WERI-Rb-1 (cell line): Measurements from ENCODE around the gene ACACA.

Experiments used
- DNase-seq: peaks from one replicate; pipeline ENCODE4 v3.0.0-alpha.2; 2020
- H3K27ac ChIP-seq: fragments of 250-450 bp; sonication (Bioruptor Pico); 2 replicates; pipeline ENCODE4 v1.5.1; 2020; ENCODE audit warnings: mild to moderate bottlenecking, moderate library complexity
- H3K27me3 ChIP-seq: fragments of 250-450 bp; sonication (Bioruptor Pico); 2 replicates; pipeline ENCODE4 v1.5.1; 2021; ENCODE audit warnings: mild to moderate bottlenecking, low read depth, moderate library complexity; ENCODE audit not compliant: insufficient read depth, severe bottlenecking
- H3K36me3 ChIP-seq: fragments of 250-450 bp; sonication (Bioruptor Pico); 2 replicates; pipeline ENCODE4 v1.5.1; 2020; ENCODE audit warnings: mild to moderate bottlenecking, moderate library complexity
- H3K4me3 ChIP-seq: 2 replicates; pipeline ENCODE4 v1.5.1; 2011; ENCODE audit warnings: low read depth, mild to moderate bottlenecking, control low read depth, low read length
- H3K9me3 ChIP-seq: fragments of 250-450 bp; sonication (Bioruptor Pico); 2 replicates; pipeline ENCODE4 v1.5.1; 2021; ENCODE audit warnings: mild to moderate bottlenecking, moderate library complexity; ENCODE audit not compliant: severe bottlenecking
- CTCF ChIP-seq: IDR thresholded peaks from 2 replicates; pipeline ENCODE4 v1.5.1; 2011; ENCODE audit warnings: low read depth, mild to moderate bottlenecking, control low read depth, inconsistent platforms, low read length

ACACA gene

GRCh38 chr17:37240381-37240780 is 166.3 kb downstream of the ACACA start:
- no peak for TF ChIP-seq CTCF
- Histone ChIP-seq H3K4me3 (no peak overlapping the region), H3K9me3 (no peaks in the 10 kb centered on the region), H3K27me3 (no peaks in the 10 kb centered on the region), H3K36me3 (peaks cover 72% of the 10 kb centered on the region), H3K27ac (no peak overlapping the region)
- no peak for DNase-seq

DNA sequence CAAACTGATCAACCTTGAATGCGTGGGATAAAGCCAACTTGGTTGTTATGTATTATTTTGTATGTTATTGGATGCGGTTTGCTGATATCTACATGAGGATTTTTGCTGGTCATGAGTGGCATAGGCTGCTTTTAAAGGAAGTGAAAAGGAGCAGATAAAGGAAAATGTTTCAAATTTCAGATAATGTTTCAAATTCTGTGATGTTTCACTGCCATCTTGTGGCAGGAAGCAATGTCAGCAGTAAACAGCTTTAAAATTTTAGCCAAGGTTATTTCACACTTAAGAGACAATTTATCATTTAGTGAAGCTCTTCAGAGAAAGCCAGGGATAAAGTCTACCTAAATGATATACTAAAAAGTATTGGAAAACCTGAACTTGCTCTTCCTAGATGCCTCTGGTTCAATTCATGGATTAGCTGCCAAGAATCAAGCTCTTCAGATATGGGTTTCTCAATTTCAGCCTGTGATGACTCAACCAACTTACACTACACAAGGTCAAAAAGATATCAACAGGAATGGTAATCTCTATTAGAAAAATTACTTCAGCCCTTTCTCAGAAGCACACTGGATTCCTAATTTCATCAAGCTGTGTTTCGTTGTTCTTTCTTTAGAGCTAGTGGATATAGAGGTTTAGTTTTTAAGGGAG is 166.8 kb downstream of the ACACA start:
- no peaks in the 10 kb centered on the region for H3K27me3 ChIP-seq
- no peaks in the 10 kb centered on the region for H3K9me3 ChIP-seq
- H3K36me3 ChIP-seq = peaks cover 70% of the 10 kb centered on the region
- H3K27ac ChIP-seq = no peak overlapping the region
- TF ChIP-seq CTCF = peak; percentile 39
- H3K4me3 ChIP-seq = no peak overlapping the region
- no peak for DNase-seq

DNA sequence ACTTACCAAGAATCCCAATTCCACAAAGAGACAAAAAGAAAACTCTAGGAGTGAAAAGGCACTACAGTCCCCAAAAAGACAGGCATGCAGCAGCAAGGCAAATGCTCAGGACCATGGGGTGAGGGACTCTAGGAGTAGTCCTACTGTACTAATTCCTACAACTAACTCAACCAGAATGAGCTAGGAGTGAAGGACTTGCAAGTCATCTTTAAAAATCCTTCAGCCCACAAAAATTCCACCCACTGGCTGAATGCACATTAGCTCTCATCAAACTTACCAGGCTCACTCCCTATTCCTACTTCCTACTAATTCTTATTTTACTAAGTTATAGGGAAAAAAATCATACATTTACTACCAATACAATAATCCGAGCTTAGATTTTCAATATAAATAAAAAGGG is 172.5 kb downstream of the ACACA start:
- H3K4me3 ChIP-seq = no peak overlapping the region
- H3K36me3 ChIP-seq = peaks cover 54% of the 10 kb centered on the region

DNA sequence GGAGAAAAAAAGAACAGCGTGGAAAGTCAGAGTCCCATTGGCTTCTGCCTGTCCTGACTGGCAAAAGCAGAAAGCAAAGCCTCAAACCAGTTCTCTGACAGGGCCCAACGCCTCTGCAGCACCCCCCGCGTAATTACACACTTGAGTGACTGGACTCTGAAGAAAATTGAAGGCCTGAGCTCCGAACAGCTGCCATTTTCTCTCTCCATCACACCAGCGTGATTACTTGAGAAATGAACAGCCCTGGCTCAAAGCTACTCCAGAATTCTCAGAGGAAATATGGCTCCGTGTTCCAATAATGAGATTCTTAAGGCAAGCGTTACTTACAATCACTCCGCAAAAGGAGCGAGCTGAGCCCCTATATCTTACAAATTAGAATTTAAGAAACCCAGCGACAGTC is 173.6 kb downstream of the ACACA start:
- peaks cover 45% of the 10 kb centered on the region for H3K36me3 ChIP-seq
- H3K9me3 ChIP-seq = no peaks in the 10 kb centered on the region
- no peak for TF ChIP-seq CTCF
- DNase-seq = no peak
- no peak overlapping the region for H3K4me3 ChIP-seq
- H3K27me3 ChIP-seq = no peaks in the 10 kb centered on the region
- no peak overlapping the region for H3K27ac ChIP-seq

More for the DNA sequence above, 172.5 kb downstream of the ACACA start:
- no peak overlapping the region for H3K27ac ChIP-seq
- H3K27me3 ChIP-seq = no peaks in the 10 kb centered on the region
- no peak for DNase-seq
- no peak for TF ChIP-seq CTCF
- H3K9me3 ChIP-seq = no peaks in the 10 kb centered on the region

- Histone ChIP-seq H3K27me3 (no peaks in the 10 kb centered on the region), H3K4me3 (no peak overlapping the region), H3K9me3 (no peaks in the 10 kb centered on the region), H3K36me3 (peaks cover 36% of the 10 kb centered on the region), H3K27ac (no peak overlapping the region)
- TF ChIP-seq CTCF = no peak
- no peak for DNase-seq
Measured at GRCh38 chr17:37231887-37232286, 174.7 kb downstream of the ACACA start.

DNA sequence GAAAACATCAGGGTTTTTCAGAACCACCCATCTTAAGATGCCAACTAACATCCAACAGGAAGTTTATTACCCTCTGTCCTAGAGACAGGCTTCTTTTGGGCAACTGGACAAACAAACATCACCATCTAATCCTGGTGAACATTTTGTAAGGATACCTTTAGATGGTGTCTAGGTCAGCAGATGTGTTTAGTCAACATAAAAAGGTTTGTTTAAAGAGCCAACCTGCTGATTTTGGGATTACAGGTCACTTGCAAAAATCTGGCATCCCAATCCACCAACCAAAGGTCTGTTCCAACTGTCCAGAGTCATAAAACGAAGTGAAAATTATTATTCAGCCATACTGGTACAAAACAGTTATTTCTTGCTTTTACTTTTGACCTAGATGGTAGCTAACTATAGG is 176.0 kb downstream of the ACACA start:
- H3K36me3 ChIP-seq = peaks cover 42% of the 10 kb centered on the region
- TF ChIP-seq CTCF = no peak
- no peak overlapping the region for H3K4me3 ChIP-seq
- H3K27me3 ChIP-seq = no peaks in the 10 kb centered on the region
- no peak overlapping the region for H3K27ac ChIP-seq
- no peak for DNase-seq
- H3K9me3 ChIP-seq = no peaks in the 10 kb centered on the region
